ENCODE measurements around the gene PRR14.
A peak's percentile ranks its signal among the peaks of the same experiment; 100 is the strongest.
"Not testable (repeated sequence)": the region's sequence is repeated elsewhere in the genome, so short reads cannot be mapped to it uniquely, and the experiment has no call there.

The PRR14 gene

DNA sequence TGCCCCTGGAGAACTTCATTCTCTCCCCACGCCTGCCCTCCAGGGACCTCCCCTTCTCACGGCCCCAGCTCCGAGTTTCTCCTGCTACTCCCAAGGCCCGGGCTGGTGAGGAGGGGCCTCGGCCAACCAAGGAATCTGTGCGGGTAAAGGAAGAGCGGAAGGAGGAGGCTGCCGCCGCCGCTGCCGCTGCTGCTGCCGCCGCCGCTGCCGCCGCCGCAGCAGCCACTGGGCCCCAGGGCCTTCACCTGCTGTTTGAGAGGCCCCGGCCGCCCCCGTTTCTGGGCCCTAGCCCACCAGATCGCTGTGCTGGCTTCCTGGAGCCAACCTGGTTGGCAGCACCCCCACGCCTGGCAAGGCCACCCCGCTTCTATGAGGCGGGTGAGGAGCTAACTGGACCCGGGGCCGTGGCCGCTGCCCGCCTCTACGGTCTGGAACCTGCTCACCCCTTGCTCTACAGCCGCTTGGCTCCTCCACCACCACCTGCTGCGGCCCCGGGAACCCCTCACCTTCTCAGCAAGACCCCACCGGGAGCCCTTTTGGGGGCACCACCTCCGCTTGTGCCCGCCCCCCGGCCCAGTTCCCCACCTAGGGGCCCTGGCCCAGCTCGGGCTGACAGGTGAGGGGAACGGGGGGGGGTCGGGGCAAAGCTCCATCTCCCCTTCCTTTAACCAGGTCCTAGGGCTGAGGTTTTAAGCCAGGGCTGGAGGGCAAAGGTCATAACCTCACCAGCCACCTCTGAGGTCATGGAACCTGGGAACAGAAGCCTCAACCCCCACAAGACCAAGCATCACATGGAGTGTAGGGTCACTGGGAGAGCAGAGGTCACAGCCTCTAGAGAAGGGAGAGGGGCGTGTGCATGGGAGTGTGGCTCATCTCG, 18.5 kb downstream of the PRR14 start:
- Histone ChIP-seq H3K27me3 (ENCODE audit: low read depth) (no peaks in the 10 kb centered on the region), H3K36me3 (replicated peaks) (peaks cover 57% of the 10 kb centered on the region), H3K4me1 (no peaks in the 10 kb centered on the region), H3K4me3 (no peak overlapping the region), H3K9me3 (no peaks in the 10 kb centered on the region)
- in situ Hi-C loops (cut with MboI; ENCODE audit: low sequenced_read_pairs) = no loop called here
- no peak for DNase-seq (ENCODE audit: low spot score in 2 of 2)

DNA sequence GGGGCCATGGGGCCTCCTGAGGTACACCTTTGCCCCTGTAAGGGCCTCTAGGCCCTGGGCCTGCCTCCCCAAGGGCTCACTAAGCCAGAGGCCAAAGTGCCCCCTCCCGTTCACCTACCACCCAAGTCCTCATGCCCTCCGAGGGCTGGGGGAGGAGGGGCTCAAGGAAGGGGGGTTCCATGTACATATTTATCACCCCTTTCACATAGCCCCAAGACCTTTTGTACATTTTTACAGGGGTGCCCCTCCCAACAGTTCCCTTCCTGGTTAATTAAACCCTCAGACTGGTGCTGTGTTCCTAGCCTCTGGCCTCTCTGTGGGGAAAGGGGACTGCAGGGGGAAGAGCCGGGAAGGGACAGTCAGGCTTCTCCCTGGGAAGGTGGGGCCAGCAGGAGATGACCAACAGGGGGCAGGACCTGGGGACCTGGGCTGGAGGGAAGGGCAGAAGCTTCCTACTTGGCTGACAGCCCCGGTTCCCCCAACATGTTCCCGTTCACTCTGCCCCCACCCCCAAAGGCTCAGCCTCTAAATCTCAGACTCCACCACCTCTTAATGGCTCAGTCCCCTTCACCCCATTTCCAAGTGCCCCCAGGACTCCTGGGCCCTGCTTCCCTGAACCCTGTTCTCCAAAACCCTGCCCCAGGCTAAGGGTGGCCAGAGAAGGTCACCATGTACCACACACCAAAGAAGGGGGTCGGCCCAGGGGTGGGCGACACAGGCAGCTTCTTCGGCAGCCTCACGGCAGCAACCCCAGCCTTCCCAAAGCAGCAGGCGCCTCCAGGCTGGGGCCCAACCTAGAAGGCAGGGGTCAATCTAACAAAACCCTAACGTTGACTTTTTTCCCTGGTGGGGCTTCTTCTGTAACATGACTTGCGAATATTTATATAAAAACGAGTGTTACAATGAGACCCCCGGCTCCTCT, 19.4 kb downstream of the PRR14 start:
- no peak for DNase-seq (ENCODE audit: low spot score in 2 of 2)
- no peaks in the 10 kb centered on the region for H3K4me1 ChIP-seq
- H3K9me3 ChIP-seq = no peaks in the 10 kb centered on the region
- no peaks in the 10 kb centered on the region for H3K27me3 ChIP-seq (ENCODE audit: low read depth)
- in situ Hi-C loops (cut with MboI; ENCODE audit: low sequenced_read_pairs) = no loop called here
- H3K4me3 ChIP-seq = no peak overlapping the region
- H3K36me3 ChIP-seq (replicated peaks) = peaks cover 50% of the 10 kb centered on the region

DNA sequence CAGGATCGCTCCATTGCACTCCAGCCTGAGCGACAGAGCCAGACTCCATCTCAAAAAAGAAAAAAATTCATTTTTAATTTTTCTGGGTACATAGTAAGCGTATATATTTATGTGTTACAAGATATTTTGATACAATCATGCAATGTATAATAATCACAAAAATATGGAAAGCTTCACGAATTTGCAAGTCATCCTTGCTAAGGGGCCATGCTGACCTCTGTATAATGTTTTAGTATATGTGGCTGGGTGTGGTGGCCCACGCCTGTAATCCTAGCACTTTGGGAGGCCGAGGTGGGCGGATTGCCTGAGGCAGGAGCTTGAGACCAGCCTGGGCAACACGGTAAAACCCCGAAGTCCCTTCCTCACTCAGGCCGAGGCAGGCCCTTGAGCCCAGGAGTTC, 24.4 kb downstream of the PRR14 start:
- H3K36me3 ChIP-seq (replicated peaks) = peaks cover 3% of the 10 kb centered on the region
- peaks cover 14% of the 10 kb centered on the region for H3K4me1 ChIP-seq
- in situ Hi-C loops (cut with MboI; ENCODE audit: low sequenced_read_pairs) = no loop called here
- H3K4me3 ChIP-seq = no peak overlapping the region
- no peak for DNase-seq (ENCODE audit: low spot score in 2 of 2)
- H3K27me3 ChIP-seq (ENCODE audit: low read depth) = no peaks in the 10 kb centered on the region
- H3K9me3 ChIP-seq = no peaks in the 10 kb centered on the region

DNA sequence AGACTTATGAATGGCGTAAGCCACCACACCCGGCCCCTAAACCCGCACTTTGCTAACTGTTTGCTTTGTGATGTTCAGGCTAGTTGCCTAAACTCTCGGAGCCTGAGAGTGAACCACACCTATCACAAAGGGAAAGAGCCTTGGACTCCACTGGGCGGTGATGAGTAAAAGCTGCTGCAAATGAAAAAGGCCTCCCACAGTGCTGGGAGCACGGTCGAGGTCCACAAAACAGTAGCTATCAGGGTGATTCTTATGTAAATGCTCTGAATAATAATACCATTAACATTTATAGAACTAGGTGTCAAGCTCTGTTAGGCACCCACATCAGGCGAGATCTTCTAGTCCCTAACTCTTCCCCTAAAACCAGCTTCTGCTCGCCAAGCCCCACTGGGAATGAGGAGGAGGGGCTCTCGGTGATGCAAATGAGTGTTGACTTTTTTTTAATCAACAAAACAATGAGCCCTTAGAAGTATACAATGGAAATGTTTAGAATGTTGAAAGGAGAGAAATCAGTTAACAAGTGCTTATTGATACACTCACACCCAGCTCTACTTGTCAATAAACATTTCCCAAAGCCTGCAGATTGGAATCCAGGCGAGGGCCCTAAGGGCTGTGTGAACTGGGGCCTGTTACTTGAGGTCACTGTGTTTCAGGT, 27.3 kb downstream of the PRR14 start:
- in situ Hi-C loops (cut with MboI; ENCODE audit: low sequenced_read_pairs) = no loop called here
- H3K36me3 ChIP-seq (replicated peaks) = no peaks in the 10 kb centered on the region
- peaks cover 14% of the 10 kb centered on the region for H3K4me1 ChIP-seq
- no peak overlapping the region for H3K4me3 ChIP-seq
- DNase-seq (ENCODE audit: low spot score in 2 of 2) = peak; percentile 62 to 70
- H3K27me3 ChIP-seq (ENCODE audit: low read depth) = no peaks in the 10 kb centered on the region
- no peaks in the 10 kb centered on the region for H3K9me3 ChIP-seq

DNA sequence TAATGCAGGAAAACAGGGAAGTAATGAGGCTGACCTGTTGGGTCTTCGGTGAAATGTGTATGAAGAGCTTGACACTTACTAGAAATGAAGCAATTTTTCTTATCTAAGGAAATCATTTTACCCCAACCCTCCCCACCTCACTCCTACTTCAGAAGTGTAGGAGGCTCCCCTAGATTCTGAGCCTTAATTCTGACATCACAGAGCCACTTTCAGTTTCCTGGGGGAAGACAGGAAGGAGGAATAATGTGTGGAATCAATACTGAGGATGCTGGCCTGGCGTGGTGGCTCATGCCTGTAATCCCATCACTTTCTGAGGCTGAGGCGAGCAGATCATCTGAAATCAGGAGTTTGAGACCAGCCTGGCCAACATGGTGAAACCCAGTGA, 27.8 kb downstream of the PRR14 start:
- Histone ChIP-seq H3K27me3 (ENCODE audit: low read depth) (no peaks in the 10 kb centered on the region), H3K4me1 (peaks cover 14% of the 10 kb centered on the region), H3K4me3 (no peak overlapping the region), H3K36me3 (replicated peaks) (no peaks in the 10 kb centered on the region), H3K9me3 (no peaks in the 10 kb centered on the region)
- DNase-seq (ENCODE audit: low spot score in 2 of 2) = no peak
- in situ Hi-C loops (cut with MboI; ENCODE audit: low sequenced_read_pairs) = no loop called here

DNA sequence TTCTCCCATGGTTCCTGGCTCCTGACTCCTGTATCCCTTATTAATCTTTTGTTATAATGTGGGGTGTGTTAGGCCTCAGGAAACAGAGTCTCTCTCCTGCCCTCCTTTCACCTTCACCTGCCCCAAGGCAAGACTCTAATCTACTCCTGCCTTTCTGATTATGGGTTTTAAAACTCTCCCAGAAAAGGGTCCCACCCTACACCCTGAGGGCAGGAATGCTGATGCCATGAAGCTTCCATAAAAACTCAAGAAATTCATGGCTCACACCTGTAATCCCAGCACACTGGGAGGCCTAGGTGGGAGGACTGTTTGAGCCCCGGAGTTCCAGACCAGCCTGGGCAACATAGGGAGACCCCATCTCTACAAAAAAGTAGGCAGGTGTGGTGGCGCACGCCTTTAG, 29.6 kb downstream of the PRR14 start:
- Histone ChIP-seq H3K4me1 (peaks cover 14% of the 10 kb centered on the region), H3K4me3 (no peak overlapping the region), H3K27me3 (ENCODE audit: low read depth) (no peaks in the 10 kb centered on the region), H3K36me3 (replicated peaks) (no peaks in the 10 kb centered on the region), H3K9me3 (no peaks in the 10 kb centered on the region)
- in situ Hi-C loops (cut with MboI; ENCODE audit: low sequenced_read_pairs) = no loop called here
- DNase-seq (ENCODE audit: low spot score in 2 of 2) = no peak

DNA sequence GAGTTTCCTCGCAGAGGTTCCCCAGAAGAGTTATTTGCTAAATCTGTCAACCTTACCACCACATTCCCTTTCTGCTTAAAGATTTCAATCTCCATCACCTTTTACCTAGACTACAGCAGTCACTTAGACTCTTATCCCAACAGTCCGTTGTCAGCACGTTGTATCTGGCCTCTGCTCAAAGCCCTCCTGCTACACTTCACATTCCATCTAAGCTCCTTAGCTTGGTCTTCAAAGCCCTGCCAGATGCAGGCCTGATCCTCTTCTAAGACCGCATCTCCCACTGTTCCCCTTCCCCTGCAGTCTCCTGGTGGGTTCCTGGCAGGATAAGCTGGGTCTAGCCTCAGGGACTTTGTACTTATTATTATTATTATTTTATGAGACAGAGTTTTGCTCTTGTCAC, 37.9 kb downstream of the PRR14 start:
- in situ Hi-C loops (cut with MboI; ENCODE audit: low sequenced_read_pairs) = no loop called here

DNA sequence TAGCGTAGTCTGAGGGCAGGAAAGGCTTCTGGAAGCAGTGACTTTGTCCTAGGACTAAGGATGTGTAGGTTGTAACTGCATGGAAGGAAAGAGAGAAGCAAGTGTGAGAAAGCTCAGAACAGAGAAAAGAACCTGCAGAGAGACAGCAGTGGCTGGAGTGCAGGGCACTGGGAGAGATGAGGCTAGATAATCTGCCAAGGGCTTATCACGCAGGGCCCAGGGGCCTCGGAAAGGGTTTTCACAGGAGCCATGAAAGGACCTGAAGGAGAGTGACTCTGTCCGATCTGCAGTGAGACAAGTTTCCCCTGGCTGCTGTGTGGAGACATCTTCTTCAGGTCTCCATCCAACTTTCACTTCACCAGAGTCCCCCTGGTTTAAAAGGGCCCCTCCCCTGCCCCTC, 41.1 kb downstream of the PRR14 start:
- Histone ChIP-seq H3K27me3 (ENCODE audit: low read depth) (no peaks in the 10 kb centered on the region), H3K4me1 (peaks cover 2% of the 10 kb centered on the region), H3K9me3 (no peaks in the 10 kb centered on the region), H3K36me3 (replicated peaks) (no peaks in the 10 kb centered on the region), H3K4me3 (no peak overlapping the region)
- DNase-seq (ENCODE audit: low spot score in 2 of 2) = no peak
- in situ Hi-C loops (cut with MboI; ENCODE audit: low sequenced_read_pairs) = loop anchor here (10.0 kb wide), 1 partner anchor 257 kb away; the partner anchor contains the start of gene DCTPP1

More for the DNA sequence above, 37.9 kb downstream of the PRR14 start:
- no peaks in the 10 kb centered on the region for H3K36me3 ChIP-seq (replicated peaks)
- no peak for DNase-seq (ENCODE audit: low spot score in 2 of 2)
- H3K4me1 ChIP-seq = peaks cover 2% of the 10 kb centered on the region
- H3K9me3 ChIP-seq = no peaks in the 10 kb centered on the region
- H3K27me3 ChIP-seq (ENCODE audit: low read depth) = no peaks in the 10 kb centered on the region
- no peak overlapping the region for H3K4me3 ChIP-seq

DNA sequence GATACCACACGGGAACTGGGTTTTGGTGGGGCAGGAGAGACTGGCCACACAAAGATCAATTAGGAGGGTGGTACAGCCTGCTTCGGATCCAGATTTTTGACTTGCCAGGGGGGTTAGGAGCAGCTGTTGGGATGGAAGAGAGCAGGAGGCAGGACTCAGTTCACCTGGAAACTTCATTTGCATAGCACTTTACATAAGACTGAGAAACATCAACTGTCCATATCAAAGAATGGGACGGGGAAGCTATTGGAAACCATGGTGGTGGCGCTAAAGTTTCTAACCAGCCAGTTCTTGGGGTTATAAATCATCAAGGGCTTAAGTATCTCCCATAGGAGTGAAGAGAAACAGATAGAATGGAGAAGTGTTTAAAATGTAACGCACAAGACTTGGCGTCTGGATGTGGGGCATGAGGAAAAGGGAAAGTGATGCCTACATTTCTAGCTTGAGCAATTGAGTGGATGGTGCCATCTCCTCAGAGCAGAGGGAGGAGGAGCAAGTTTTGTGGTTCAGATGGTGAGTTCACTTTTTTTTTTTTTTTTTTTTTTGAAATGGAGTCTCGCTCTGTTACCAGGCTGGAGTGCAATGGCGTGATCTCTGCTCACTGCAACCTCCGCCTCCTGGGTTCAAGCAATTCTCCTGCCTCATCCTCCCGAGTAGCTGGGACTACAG, 41.8 kb downstream of the PRR14 start:
- DNase-seq (ENCODE audit: low spot score in 2 of 2) = no peak
- Histone ChIP-seq H3K4me3 (no peak overlapping the region), H3K27me3 (ENCODE audit: low read depth) (no peaks in the 10 kb centered on the region), H3K9me3 (no peaks in the 10 kb centered on the region), H3K4me1 (peaks cover 7% of the 10 kb centered on the region), H3K36me3 (replicated peaks) (no peaks in the 10 kb centered on the region)
- in situ Hi-C loops (cut with MboI; ENCODE audit: low sequenced_read_pairs) = loop anchor here (10.0 kb wide), 1 partner anchor 258 kb away; the partner anchor contains the start of gene DCTPP1

DNA sequence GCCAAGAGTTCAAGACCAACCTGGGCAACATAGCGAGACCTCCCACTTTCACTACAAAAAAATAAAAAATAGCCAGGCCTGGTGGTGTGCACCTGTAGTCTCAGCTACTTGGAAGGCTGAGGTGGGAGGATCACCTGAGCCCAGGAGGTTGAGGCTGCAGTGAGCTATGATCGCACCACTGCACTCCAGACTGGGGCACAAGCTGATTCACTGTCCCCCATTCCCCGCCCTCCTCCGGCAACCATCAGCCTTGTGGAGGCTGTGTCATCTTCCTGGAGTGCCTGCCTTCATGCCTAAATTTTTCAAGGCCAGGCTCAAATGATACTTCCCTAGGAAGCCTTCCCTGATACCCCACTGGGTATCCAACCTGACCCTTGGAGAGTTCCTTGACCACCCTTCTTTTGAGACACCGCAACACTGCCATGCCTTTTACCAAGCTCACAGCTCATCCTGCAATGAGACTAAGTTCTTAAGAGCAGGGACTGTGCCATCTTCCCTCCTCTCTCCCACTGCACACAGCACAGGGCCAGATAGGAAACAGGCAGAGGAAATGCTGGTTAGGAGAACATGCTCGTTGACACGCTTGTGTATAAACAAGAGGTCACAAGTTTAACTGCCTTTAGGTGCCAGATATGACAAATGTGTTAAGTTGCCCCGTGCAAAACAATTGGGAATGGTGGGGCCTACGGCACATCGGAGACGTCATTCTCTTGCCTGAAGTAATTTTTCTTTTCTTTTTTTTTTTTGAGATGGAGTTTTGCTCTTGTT, 44.4 kb downstream of the PRR14 start:
- H3K4me1 ChIP-seq = peaks cover 11% of the 10 kb centered on the region
- peaks cover 6% of the 10 kb centered on the region for H3K36me3 ChIP-seq (replicated peaks)
- no peaks in the 10 kb centered on the region for H3K9me3 ChIP-seq
- H3K4me3 ChIP-seq = no peak overlapping the region
- no peaks in the 10 kb centered on the region for H3K27me3 ChIP-seq (ENCODE audit: low read depth)
- no peak for DNase-seq (ENCODE audit: low spot score in 2 of 2)
- in situ Hi-C loops (cut with MboI; ENCODE audit: low sequenced_read_pairs) = loop anchor here (10.0 kb wide), 1 partner anchor 260 kb away; the partner anchor contains the start of gene DCTPP1

DNA sequence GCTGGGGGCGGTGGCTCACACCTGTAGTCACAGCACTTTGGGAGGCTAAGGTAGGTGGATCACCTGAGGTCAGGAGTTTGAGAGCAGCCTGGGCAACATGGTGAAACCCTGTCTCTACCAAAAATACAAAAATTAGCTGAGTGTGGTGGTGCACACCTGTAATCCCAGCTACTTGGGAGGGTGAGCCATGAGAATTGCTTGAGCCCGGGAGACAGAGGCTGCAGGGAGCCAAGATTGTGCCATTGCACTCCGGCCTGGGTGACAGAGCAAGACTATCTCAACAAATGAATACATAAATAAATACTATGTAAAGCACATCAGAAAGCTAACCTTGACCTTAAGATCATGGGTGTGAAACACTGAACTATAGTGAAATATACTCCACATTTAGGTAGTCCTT, 45.9 kb downstream of the PRR14 start:
- in situ Hi-C loops (cut with MboI; ENCODE audit: low sequenced_read_pairs) = loop anchor here (10.0 kb wide), 1 partner anchor 262 kb away; the partner anchor contains the start of gene DCTPP1

DNA sequence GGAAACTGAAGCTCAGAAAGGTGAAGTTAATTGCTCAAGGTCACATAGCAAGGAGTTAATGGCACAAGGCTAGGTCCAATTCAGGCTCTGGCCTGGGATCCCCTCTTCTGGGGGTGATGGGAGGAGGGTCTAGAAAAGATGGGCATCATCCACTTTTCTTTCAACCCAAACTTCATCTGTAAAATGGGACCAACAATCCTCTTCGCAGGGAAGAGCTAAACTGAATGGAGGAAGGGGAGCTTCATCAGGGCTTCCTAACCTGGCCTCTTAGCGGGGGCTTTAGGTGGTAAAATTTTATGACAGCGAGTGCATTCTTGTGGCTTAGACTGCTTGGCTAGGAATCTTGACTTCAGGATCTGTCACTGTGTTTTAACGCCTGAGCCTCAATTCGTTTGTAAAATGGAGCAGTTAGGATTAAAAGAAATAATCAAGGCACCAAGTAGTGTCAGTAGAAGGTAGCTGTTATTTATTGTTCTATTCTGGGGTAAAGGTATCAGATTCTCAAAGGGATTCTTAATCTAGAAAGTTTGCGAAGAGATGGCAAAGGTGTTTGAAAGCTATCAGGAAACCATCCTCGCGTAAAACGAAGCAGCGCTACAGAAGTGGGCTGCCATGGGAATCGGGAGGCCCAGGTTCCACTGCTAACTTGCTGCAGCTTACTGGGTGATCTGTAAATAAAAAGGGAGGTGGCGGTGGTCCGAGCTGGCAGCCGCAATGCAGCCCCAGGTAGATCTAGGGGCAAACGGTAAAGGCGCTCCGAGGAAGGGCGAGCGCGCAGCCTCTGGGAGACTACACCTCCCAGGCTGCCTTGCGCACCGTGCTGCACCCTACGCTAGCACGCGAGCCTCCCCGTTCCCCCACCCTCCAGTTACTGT, 46.7 kb downstream of the PRR14 start:
- Histone ChIP-seq H3K36me3 (replicated peaks) (peaks cover 26% of the 10 kb centered on the region), H3K9me3 (no peaks in the 10 kb centered on the region), H3K27me3 (ENCODE audit: low read depth) (no peaks in the 10 kb centered on the region), H3K4me3 (peak overlapping the region; percentile 97), H3K4me1 (peaks cover 11% of the 10 kb centered on the region)
- DNase-seq (ENCODE audit: low spot score in 2 of 2) = peak in 1 of 2 experiments; percentile 8
- in situ Hi-C loops (cut with MboI; ENCODE audit: low sequenced_read_pairs) = loop anchor here (10.0 kb wide), 1 partner anchor 263 kb away; the partner anchor contains the start of gene DCTPP1

More for the DNA sequence above, 45.9 kb downstream of the PRR14 start:
- Histone ChIP-seq H3K4me1 (peaks cover 13% of the 10 kb centered on the region), H3K36me3 (replicated peaks) (peaks cover 20% of the 10 kb centered on the region)
- not testable (repeated sequence) for H3K4me3 ChIP-seq; H3K9me3 ChIP-seq; H3K27me3 ChIP-seq (ENCODE audit: low read depth); DNase-seq (ENCODE audit: low spot score in 2 of 2)
